Measurements from ENCODE around the gene TRAF7. TPM values are rescaled to one million over a fixed set of nuclear protein-coding genes. Genes with fewer than 3 reads are reported as not detected.

The TRAF7 gene
- total and polyA plus RNA-seq, 9 donors = 13.3 to 68.0 (median 45.5) TPM

MicroRNAs within 50 kb of the gene (microRNA counts, 767-probe panel; counts per million panel counts)
- microRNA hsa-miR-3180 (530 counts per million, percentile 78 among the panel's probes with 10 or more counts), microRNA hsa-miR-4516 (530 counts per million, percentile 78 among the panel's probes with 10 or more counts)

Small RNA genes within 50 kb of the gene (microRNA-seq; reads per million reads assigned to microRNA genes)
- 0 reads per million in 3 donors for gene MIR3180-5
- 0 to 0.16 (median 0) reads per million in 3 donors for gene MIR4516
- gene MIR6511B1 = 0 reads per million in 3 donors

Small RNA genes within 50 kb of the gene (small RNA-seq; reads per million reads assigned to genes)
- gene MIR3180-5 (not detected), gene MIR4516 (not detected), gene RF00019 (not detected), gene SNORD60 (not detected)

Other genes with a start within 250 kb of the TRAF7 start
- 1 to 10 TPM in 1 of 7 donors, under 1 TPM in 1, not detected in 5; 0.69 to 1.8 TPM for gene HS3ST6, start 237.4 kb upstream of the TRAF7 start, total RNA-seq
- not detected for gene HS3ST6, start 237.4 kb upstream of the TRAF7 start, polyA plus RNA-seq
- 10 to 100 TPM; 12.2 to 27.5 (median 21.9) TPM for gene MSRB1, start 212.6 kb upstream of the TRAF7 start, total RNA-seq
- gene MSRB1, start 212.6 kb upstream of the TRAF7 start, polyA plus RNA-seq = 10 to 100 TPM in 1 of 2 donors, 1 to 10 TPM in 1; 6.7 to 31.1 TPM
- gene RPL3L, start 201.1 kb upstream of the TRAF7 start, total RNA-seq = not detected
- not detected for gene RPL3L, start 201.1 kb upstream of the TRAF7 start, polyA plus RNA-seq
- 100 to 1,000 TPM in 3 of 7 donors, 10 to 100 TPM in 4; 81.5 to 133 (median 95.4) TPM for gene NDUFB10, start 196.2 kb upstream of the TRAF7 start, total RNA-seq
- gene NDUFB10, start 196.2 kb upstream of the TRAF7 start, polyA plus RNA-seq = 100 to 1,000 TPM; 152 to 176 TPM
- gene RPS2, start 191.0 kb upstream of the TRAF7 start, total RNA-seq = 1,000 to 10,000 TPM; 2,694 to 4,021 (median 3,788) TPM
- 1,000 to 10,000 TPM; 1,606 to 4,743 TPM for gene RPS2, start 191.0 kb upstream of the TRAF7 start, polyA plus RNA-seq
- under 1 TPM in 1 of 7 donors, not detected in 6; 0.32 TPM for gene RNF151, start 188.9 kb upstream of the TRAF7 start, total RNA-seq
- not detected for gene RNF151, start 188.9 kb upstream of the TRAF7 start, polyA plus RNA-seq
- gene TBL3, start 183.7 kb upstream of the TRAF7 start, total RNA-seq = 10 to 100 TPM; 28.9 to 48.0 (median 31.0) TPM
- gene TBL3, start 183.7 kb upstream of the TRAF7 start, polyA plus RNA-seq = 10 to 100 TPM in 1 of 2 donors, 1 to 10 TPM in 1; 2.1 to 40.6 TPM
- 1 to 10 TPM in 1 of 7 donors, under 1 TPM in 3, not detected in 3; 0.36 to 1.3 (median 0.66) TPM for gene NOXO1, start 174.3 kb upstream of the TRAF7 start, total RNA-seq
- under 1 TPM in 1 of 2 donors, not detected in 1; 0.48 TPM for gene NOXO1, start 174.3 kb upstream of the TRAF7 start, polyA plus RNA-seq
- 10 to 100 TPM; 10.6 to 18.5 (median 14.0) TPM for gene GFER, start 171.6 kb upstream of the TRAF7 start, total RNA-seq
- gene GFER, start 171.6 kb upstream of the TRAF7 start, polyA plus RNA-seq = 10 to 100 TPM in 1 of 2 donors, 1 to 10 TPM in 1; 6.1 to 16.8 TPM
- 1 to 10 TPM in 4 of 7 donors, under 1 TPM in 3; 0.50 to 4.0 (median 1.1) TPM for gene SYNGR3, start 165.8 kb upstream of the TRAF7 start, total RNA-seq
- gene SYNGR3, start 165.8 kb upstream of the TRAF7 start, polyA plus RNA-seq = under 1 TPM; 0.42 to 0.75 TPM
- 10 to 100 TPM; 25.8 to 44.5 (median 30.3) TPM for gene ZNF598, start 146.0 kb upstream of the TRAF7 start, total RNA-seq
- 10 to 100 TPM in 1 of 2 donors, under 1 TPM in 1; 0.95 to 26.7 TPM for gene ZNF598, start 146.0 kb upstream of the TRAF7 start, polyA plus RNA-seq
- 1 to 10 TPM in 1 of 7 donors, under 1 TPM in 2, not detected in 4; 0.46 to 1.1 (median 0.78) TPM for gene NPW, start 136.0 kb upstream of the TRAF7 start, total RNA-seq
- under 1 TPM in 1 of 2 donors, not detected in 1; 0.17 TPM for gene NPW, start 136.0 kb upstream of the TRAF7 start, polyA plus RNA-seq
- gene NHERF2, start 128.9 kb upstream of the TRAF7 start, total RNA-seq = 100 to 1,000 TPM in 1 of 7 donors, 10 to 100 TPM in 6; 25.0 to 118 (median 78.7) TPM
- gene NHERF2, start 128.9 kb upstream of the TRAF7 start, polyA plus RNA-seq = 100 to 1,000 TPM in 1 of 2 donors, 1 to 10 TPM in 1; 6.3 to 101 TPM
- 10 to 100 TPM; 17.1 to 38.1 (median 23.9) TPM for gene NTHL1, start 107.9 kb upstream of the TRAF7 start, total RNA-seq
- gene NTHL1, start 107.9 kb upstream of the TRAF7 start, polyA plus RNA-seq = 10 to 100 TPM in 1 of 2 donors, 1 to 10 TPM in 1; 1.9 to 27.3 TPM
- gene TSC2, start 107.8 kb upstream of the TRAF7 start, total RNA-seq = 100 to 1,000 TPM in 4 of 7 donors, 10 to 100 TPM in 3; 47.0 to 150 (median 131) TPM
- 10 to 100 TPM; 51.7 to 72.1 TPM for gene TSC2, start 107.8 kb upstream of the TRAF7 start, polyA plus RNA-seq
- gene PKD1, start 19.9 kb upstream of the TRAF7 start, total RNA-seq = 100 to 1,000 TPM in 6 of 7 donors, 10 to 100 TPM in 1; 78.8 to 203 (median 145) TPM
- 100 to 1,000 TPM in 1 of 2 donors, 1 to 10 TPM in 1; 8.7 to 113 TPM for gene PKD1, start 19.9 kb upstream of the TRAF7 start, polyA plus RNA-seq
- under 1 TPM in 2 of 7 donors, not detected in 5; 0.12 to 0.80 TPM for gene RAB26, start 7.2 kb upstream of the TRAF7 start, total RNA-seq
- under 1 TPM; 0.19 to 0.50 TPM for gene RAB26, start 7.2 kb upstream of the TRAF7 start, polyA plus RNA-seq
- gene CASKIN1, start 40.8 kb downstream of the TRAF7 start, total RNA-seq = 1 to 10 TPM in 1 of 7 donors, under 1 TPM in 6; 0.10 to 2.4 (median 0.60) TPM
- under 1 TPM in 1 of 2 donors, not detected in 1; 0.52 TPM for gene CASKIN1, start 40.8 kb downstream of the TRAF7 start, polyA plus RNA-seq
- gene MLST8, start 49.7 kb downstream of the TRAF7 start, total RNA-seq = 10 to 100 TPM; 24.5 to 56.2 (median 28.4) TPM
- gene MLST8, start 49.7 kb downstream of the TRAF7 start, polyA plus RNA-seq = 10 to 100 TPM in 1 of 2 donors, 1 to 10 TPM in 1; 7.4 to 42.9 TPM
- gene BRICD5, start 55.1 kb downstream of the TRAF7 start, total RNA-seq = 1 to 10 TPM; 3.2 to 8.3 (median 6.4) TPM
- 1 to 10 TPM in 1 of 2 donors, under 1 TPM in 1; 0.37 to 4.1 TPM for gene BRICD5, start 55.1 kb downstream of the TRAF7 start, polyA plus RNA-seq
- gene PGP, start 59.1 kb downstream of the TRAF7 start, total RNA-seq = 10 to 100 TPM in 1 of 7 donors, 1 to 10 TPM in 6; 5.0 to 12.3 (median 7.5) TPM
- gene PGP, start 59.1 kb downstream of the TRAF7 start, polyA plus RNA-seq = 1 to 10 TPM; 2.5 to 5.2 TPM
- 10 to 100 TPM; 18.3 to 26.2 (median 22.7) TPM for gene E4F1, start 67.8 kb downstream of the TRAF7 start, total RNA-seq
- gene E4F1, start 67.8 kb downstream of the TRAF7 start, polyA plus RNA-seq = 10 to 100 TPM in 1 of 2 donors, under 1 TPM in 1; 0.58 to 23.5 TPM
- gene DNASE1L2, start 80.7 kb downstream of the TRAF7 start, total RNA-seq = 1 to 10 TPM in 1 of 7 donors, under 1 TPM in 6; 0.37 to 1.1 (median 0.75) TPM
- gene DNASE1L2, start 80.7 kb downstream of the TRAF7 start, polyA plus RNA-seq = under 1 TPM in 1 of 2 donors, not detected in 1; 0.69 TPM
- 10 to 100 TPM; 39.0 to 66.3 (median 51.3) TPM for gene ECI1, start 95.8 kb downstream of the TRAF7 start, total RNA-seq
- gene ECI1, start 95.8 kb downstream of the TRAF7 start, polyA plus RNA-seq = 10 to 100 TPM in 1 of 2 donors, 1 to 10 TPM in 1; 3.1 to 48.1 TPM
- 100 to 1,000 TPM in 6 of 7 donors, 10 to 100 TPM in 1; 78.0 to 172 (median 153) TPM for gene RNPS1, start 112.3 kb downstream of the TRAF7 start, total RNA-seq
- gene RNPS1, start 112.3 kb downstream of the TRAF7 start, polyA plus RNA-seq = 100 to 1,000 TPM in 1 of 2 donors, 10 to 100 TPM in 1; 85.2 to 138 TPM
- 10 to 100 TPM in 2 of 7 donors, 1 to 10 TPM in 5; 2.0 to 11.3 (median 6.9) TPM for gene ABCA3, start 184.9 kb downstream of the TRAF7 start, total RNA-seq
- 1 to 10 TPM; 2.7 to 6.9 TPM for gene ABCA3, start 184.9 kb downstream of the TRAF7 start, polyA plus RNA-seq

Measured in ovary (tissue), 9 donors.